HUES48 (cell line): ENCODE results near the gene UBQLN3.

Experiments
- H3K27ac ChIP-seq: one replicate; pipeline ENCODE4 v1.7.0; 2013; ENCODE audit warnings: low read depth, low read length, inconsistent platforms
- H3K27me3 ChIP-seq: 2 replicates; pipeline ENCODE4 v1.6.1; 2013; ENCODE audit warnings: mild to moderate bottlenecking, low read length; ENCODE audit not compliant: control insufficient read depth, insufficient read depth
- H3K36me3 ChIP-seq: 2 replicates; pipeline ENCODE4 v1.6.1; 2013; ENCODE audit warnings: low read length; ENCODE audit not compliant: control insufficient read depth, insufficient read depth
- H3K4me1 ChIP-seq: 2 replicates; pipeline ENCODE4 v1.6.1; 2013; ENCODE audit warnings: mild to moderate bottlenecking, low read length; ENCODE audit not compliant: control insufficient read depth, insufficient read depth
- H3K4me3 ChIP-seq: 2 replicates; pipeline ENCODE4 v1.5.1; 2013; ENCODE audit warnings: mild to moderate bottlenecking, low read depth, low read length
- H3K9ac ChIP-seq: 2 replicates; pipeline ENCODE4 v1.6.1; 2013; ENCODE audit warnings: mild to moderate bottlenecking, low read depth, low read length, moderate library complexity
- H3K9me3 ChIP-seq: 2 replicates; pipeline ENCODE4 v1.6.1; 2013; ENCODE audit warnings: low read length; ENCODE audit not compliant: control insufficient read depth, insufficient read depth

Gene UBQLN3

GRCh38 chr11:5473921-5474320 is 35.8 kb downstream of the UBQLN3 start:
- Histone ChIP-seq H3K27ac (no peak overlapping the region), H3K36me3 (no peaks in the 10 kb centered on the region), H3K9ac (no peak overlapping the region), H3K4me1 (no peaks in the 10 kb centered on the region), H3K9me3 (no peaks in the 10 kb centered on the region), H3K4me3 (no peak overlapping the region), H3K27me3 (no peaks in the 10 kb centered on the region)

GRCh38 chr11:5467527-5467926 is 42.2 kb downstream of the UBQLN3 start:
- no peaks in the 10 kb centered on the region for H3K36me3 ChIP-seq
- no peak overlapping the region for H3K9ac ChIP-seq
- no peaks in the 10 kb centered on the region for H3K9me3 ChIP-seq
- no peak overlapping the region for H3K27ac ChIP-seq
- H3K4me1 ChIP-seq, result no peaks in the 10 kb centered on the region
- no peak overlapping the region for H3K4me3 ChIP-seq
- H3K27me3 ChIP-seq, result no peaks in the 10 kb centered on the region

- H3K4me3 ChIP-seq, result no peak overlapping the region
- no peak overlapping the region for H3K9ac ChIP-seq
- H3K9me3 ChIP-seq, result no peaks in the 10 kb centered on the region
- H3K4me1 ChIP-seq, result no peaks in the 10 kb centered on the region
- H3K27me3 ChIP-seq, result no peaks in the 10 kb centered on the region
- no peaks in the 10 kb centered on the region for H3K36me3 ChIP-seq
- no peak overlapping the region for H3K27ac ChIP-seq
Measured at GRCh38 chr11:5460983-5461621, 48.7 kb downstream of the UBQLN3 start.
